Bone marrow (tissue), 2 donors: ENCODE measurements around the gene CTSD.

Source experiments
- DNase-seq, 2 donors: peaks; one replicate each; lab custom pipeline; 2025; lab: John Stamatoyannopoulos, UW

Gene CTSD

GRCh38 chr11:1744891-1745700 is 18.6 kb downstream of the CTSD start:
- DNase-seq, result no peak

- no peak for DNase-seq
Observed at GRCh38 chr11:1744137-1744886, 19.4 kb downstream of the CTSD start.

DNA sequence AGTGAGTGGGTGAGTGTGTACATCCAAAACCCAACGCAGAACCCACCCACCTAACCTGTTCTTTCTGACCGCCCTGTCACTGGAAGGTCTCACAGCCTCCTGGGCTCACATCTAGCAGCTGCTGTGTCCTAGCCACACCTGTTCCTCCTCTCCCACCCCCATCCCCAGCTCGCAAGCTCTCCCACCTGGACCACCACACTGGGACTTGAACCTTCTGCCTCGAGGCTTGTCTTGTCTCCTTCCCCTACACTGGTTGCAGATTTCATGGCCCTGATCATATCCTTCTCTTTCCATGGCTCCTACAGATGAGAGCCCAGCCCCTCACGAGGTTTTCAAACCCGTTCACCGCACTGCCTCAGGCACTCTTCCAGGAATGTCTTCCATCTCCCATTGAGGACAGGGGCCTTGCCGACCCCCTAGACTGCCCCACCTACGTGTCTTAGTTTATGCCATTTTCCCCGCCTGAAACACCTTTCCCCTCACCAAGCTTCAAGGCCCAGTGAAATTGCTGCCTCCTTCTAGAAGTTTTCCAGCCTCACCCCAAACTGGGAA is 20.1 kb downstream of the CTSD start:
- DNase-seq, result no peak

GRCh38 chr11:1742869-1743584 is 20.7 kb downstream of the CTSD start:
- DNase-seq, result no peak

DNA sequence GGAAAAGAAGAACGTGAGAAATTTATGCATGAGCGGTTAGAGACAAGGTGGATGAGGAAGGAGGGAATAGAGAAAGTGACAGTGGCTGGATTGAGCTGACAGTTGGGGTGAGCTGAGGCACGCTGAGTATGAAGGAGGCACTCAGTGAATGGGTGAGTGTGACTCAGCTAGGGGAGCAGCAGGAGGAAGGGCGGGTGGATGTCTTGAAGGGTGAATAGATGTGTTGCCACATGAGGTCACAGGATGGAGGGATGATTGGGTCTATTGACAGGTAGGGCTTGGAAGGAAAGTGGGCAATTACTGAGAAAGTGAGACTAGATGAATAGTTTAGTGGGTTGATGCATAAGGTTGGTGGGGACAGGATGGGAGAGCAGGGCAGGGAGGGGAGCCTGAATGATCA is 21.4 kb downstream of the CTSD start:
- no peak for DNase-seq

DNA sequence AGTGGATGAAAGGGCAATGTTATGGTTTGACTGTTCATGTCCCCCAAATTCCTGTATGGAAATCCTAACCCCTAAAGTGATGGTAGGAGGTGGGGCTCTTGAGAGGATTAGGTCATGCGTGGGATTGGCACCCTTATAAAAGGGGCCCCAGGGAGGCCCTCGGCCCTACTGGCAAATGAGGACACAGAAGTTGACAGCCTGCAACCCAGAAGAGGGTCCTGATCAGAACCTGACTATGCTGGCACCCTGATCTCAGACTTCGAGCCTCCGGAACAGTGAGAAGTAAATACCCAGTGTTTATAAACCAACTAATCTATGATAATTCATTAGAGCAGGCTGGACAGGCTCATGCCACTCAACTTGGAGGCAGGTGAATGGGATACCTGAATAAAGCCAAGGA is 22.0 kb downstream of the CTSD start:
- no peak for DNase-seq

- no peak for DNase-seq
Observed at GRCh38 chr11:1740786-1741530, 22.8 kb downstream of the CTSD start.

- no peak for DNase-seq
Observed at GRCh38 chr11:1739576-1739975, 24.2 kb downstream of the CTSD start.

GRCh38 chr11:1738380-1738779 is 25.3 kb downstream of the CTSD start:
- DNase-seq, result no peak

- DNase-seq, result no peak
Observed at GRCh38 chr11:1737080-1737757, 26.5 kb downstream of the CTSD start.

DNA sequence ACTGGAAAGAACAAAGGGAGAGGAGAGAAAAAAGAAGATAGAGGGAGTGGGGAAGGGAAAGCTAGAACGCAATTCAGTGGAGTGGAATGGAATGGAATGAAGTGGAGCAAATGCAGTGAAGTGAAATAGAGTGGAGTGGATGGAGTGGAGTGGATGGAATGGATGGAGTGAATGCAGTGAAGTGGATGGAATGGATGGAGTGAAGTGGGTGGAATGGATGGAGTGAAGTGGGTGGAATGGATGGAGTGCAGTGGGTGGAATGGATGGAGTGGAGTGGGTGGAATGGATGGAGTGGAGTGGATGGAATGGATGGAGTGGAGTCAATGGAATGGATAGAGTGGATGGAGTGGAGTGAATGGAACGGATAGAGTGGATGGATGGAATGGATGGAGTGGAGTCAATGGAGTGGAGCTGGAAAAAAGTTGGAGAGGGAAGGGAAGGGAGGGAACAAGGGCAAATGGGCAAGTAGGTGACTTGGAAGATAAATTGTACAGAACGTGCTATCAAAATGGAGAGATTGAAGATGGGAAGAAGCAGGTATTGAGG is 27.2 kb downstream of the CTSD start:
- no peak for DNase-seq

DNA sequence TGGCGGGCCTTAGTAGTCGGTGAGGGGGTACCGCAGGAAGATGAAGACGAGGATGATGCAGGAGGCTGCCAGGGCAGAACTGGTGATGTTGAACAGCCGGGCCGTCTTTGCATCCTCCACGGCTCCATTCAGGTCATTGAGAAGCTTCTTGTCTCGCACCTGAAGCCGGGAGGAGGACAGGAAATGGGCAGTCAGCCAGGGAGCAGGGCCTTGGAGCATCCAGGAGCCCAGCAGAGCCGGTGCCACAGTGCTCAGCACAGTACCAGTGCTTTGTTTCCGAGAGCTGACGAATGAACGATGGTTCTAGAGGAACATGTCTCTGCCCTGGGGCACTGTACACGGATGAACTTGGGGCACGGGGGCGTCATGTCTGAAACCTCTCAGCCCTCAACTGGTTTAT is 28.5 kb downstream of the CTSD start:
- no peak for DNase-seq

- no peak for DNase-seq
Observed at GRCh38 chr11:1734641-1735081, 29.1 kb downstream of the CTSD start.

DNA sequence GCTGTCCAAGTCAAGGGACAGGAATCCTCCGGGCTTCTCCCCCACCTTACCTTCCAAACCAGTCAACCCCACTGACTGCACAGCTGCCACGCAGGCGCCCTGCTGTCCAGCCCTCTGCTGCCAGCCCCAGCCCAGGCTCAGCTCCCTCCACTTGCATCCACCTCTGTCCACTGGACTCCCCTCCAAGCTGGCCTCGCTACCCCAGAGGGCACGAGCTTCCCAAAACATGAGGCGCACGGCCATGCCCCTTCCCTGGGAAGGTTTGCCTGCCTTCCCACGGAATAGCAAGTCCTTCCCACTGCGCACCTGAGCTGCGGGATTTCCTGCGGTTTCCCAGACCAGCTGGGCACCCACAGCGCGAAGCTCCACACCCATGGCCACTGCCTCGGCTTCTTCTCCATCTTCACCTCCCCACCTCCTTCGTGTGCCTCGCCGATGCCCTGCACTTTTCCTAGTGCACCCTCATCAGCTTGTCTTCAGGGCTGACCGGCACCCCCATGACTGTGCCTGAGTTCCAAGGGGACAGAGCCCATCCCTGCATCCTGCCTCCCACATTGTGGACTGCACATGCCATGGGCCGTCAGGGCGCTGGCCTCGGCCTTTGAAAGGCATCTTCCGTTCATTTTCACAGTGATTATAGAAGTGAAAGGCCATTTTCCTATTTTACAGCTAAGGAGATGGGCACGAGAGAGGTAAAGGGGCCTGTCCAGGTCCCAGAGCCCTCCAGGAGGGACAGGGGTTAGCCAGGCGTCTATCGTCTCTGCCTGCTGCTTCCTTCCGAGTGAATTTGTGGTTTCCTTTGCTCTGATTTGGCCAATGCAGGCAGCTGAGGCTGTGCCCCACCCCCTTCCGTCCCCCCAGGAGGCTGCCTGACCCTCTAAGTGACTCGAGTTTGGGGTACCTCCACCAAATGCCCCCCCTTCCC is 29.7 kb downstream of the CTSD start:
- no peak for DNase-seq

GRCh38 chr11:1733009-1733715 is 30.6 kb downstream of the CTSD start:
- DNase-seq, result no peak

DNA sequence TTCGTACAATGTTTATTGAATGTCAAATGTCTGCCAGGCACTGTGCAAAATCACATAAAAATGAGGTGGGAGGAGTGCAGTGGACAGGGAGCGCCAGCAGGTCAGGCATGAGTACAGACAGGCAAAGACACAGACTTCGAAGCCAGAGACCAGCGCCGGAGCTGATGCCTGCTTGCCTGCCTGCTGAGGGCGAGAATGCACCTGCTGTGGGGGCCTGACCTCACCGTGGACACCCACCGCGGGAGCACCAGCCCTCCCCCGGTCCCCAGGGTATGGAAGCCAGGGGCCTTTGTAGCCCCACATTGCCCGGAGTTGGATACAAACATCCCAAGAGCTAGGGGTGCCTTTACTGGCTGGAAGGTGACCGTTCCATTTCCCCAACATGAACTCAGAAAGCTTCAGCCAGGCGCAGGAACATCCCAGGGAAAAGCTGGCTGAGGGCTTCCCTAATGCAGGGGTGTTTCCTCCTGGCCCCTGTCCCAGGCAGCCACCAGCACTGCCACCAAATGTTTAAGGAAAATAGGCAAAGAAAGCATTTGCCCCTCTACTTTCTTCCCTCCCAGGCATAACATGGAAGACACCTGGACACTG is 31.2 kb downstream of the CTSD start:
- no peak for DNase-seq

DNA sequence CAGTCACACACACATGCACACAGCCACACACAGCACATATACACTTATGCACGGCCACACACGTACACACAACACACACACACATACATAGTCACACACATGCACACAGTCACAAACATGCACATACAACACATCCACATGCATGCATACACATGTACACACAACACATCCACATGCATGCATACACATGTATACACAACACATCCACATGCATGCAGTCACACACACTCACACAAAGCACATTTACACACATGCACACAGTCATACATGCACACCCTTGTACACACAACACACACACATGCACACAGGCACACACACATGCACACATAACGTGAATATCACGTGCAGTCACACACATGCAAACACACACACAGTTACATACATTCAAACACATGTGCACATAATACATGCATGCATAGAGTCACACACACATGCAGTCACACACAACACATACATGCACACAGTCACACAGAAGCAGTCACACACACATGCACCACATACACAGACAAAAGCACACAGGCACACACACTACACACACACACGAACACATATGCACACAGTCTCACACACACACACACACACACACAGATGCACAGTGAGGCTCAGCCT is 32.2 kb downstream of the CTSD start:
- DNase-seq, result no peak

DNA sequence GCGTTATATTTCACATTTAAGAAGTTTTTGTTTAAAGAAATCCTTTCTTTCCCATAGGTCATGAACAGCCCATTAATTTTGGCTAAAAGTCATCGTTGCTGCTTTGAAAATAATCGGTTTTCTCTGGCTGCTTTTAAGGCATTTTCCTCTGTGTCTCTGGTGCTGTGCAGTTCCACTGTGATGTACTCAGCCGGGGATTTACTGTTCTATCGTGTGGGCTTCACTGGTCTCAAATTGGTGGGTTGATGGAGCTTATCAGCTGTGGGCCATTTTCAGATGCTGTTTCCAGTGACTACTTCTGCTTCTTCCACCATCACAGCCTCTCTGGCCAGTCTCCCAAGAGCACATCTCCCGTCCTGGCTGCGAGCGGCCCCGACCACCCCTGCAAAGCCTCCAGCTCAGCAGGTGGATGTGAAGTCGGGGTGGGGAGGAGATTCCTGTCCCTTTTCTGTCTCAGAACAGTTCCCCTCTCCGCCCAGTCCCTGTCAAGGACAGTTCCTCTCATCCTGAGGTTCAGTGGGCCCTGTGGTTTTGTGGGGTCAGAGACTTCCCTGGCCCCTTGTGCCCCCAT is 33.6 kb downstream of the CTSD start:
- no peak for DNase-seq
